Gastrocnemius medialis (tissue), 4 donors: ENCODE measurements around the gene LRMDA.

ENCODE experiments used
- CTCF ChIP-seq, 5 experiments: fragments of 450-650 bp in 3 of 5; fragments of 200-600 bp in 2 of 5; sonication (generic) in 2 of 5; IDR thresholded peaks in 4 of 5; conservative IDR thresholded peaks in 1 of 5; 1 replicate in 4 of 5; 2 replicates in 1 of 5; pipeline ENCODE4 v1.5.1; 2016 to 2019; ENCODE audit warnings: antibody characterized with exemption in 5 of 5, mild to moderate bottlenecking in 3 of 5, moderate library complexity in 3 of 5
- POLR2A ChIP-seq, 2 donors: fragments of 450-650 bp; IDR thresholded peaks; one replicate each; pipeline ENCODE4 v1.6.1; 2017; ENCODE audit warnings: antibody characterized with exemption in 2 of 2, mild to moderate bottlenecking in 2 of 2, moderate library complexity in 2 of 2

- no peak for TF ChIP-seq CTCF (IDR thresholded peaks at IDR 0.05 in 4 of 5, conservative IDR thresholded peaks at IDR 0.05 in 1 of 5)
- no peak for TF ChIP-seq POLR2A (IDR thresholded peaks at IDR 0.05)
Observed at GRCh38 chr10:75525067-75525466, 93.6 kb downstream of the LRMDA start.
